Sigmoid colon (tissue), 7 donors: ENCODE measurements around the gene SLC1A2. TPM values are rescaled to one million over a fixed set of nuclear protein-coding genes. Genes with fewer than 3 reads are reported as not detected.

ENCODE experiments used
- DNase-seq: peaks from one replicate; pipeline ENCODE4 v3.0.0-alpha.2; 2019
- H3K27ac ChIP-seq, 4 donors: fragments of 200-600 bp; sonication (generic); one replicate each; pipeline ENCODE4 v1.5.1; 2016 to 2019; ENCODE audit warnings: mild to moderate bottlenecking in 1 of 4
- H3K27me3 ChIP-seq, 3 donors: fragments of 200-600 bp; sonication (generic); one replicate each; pipeline ENCODE4 v1.5.1; 2019; ENCODE audit warnings: mild to moderate bottlenecking in 1 of 3
- H3K36me3 ChIP-seq, 4 donors: fragments of 200-600 bp; sonication (generic); one replicate each; pipeline ENCODE4 v1.5.1; 2016 to 2019
- H3K4me1 ChIP-seq, 4 donors: fragments of 200-600 bp; sonication (generic); one replicate each; pipeline ENCODE4 v1.5.1; 2017 to 2019
- H3K4me3 ChIP-seq, 4 donors: fragments of 200-600 bp; sonication (generic); one replicate each; pipeline ENCODE4 v1.5.1; 2017 to 2019; ENCODE audit warnings: mild to moderate bottlenecking in 2 of 4, moderate library complexity in 1 of 4
- H3K9me3 ChIP-seq, 4 donors: fragments of 200-600 bp in 3 of 4; sonication (generic) in 3 of 4; one replicate each; pipeline versions ENCODE4 v1.5.1 to v1.6.1; 2013 to 2019
- CTCF ChIP-seq, 4 experiments: fragments of 450-650 bp in 3 of 4; fragments of 200-600 bp in 1 of 4; IDR thresholded peaks; one replicate each; pipeline ENCODE4 v1.5.1; 2016 to 2019; ENCODE audit warnings: antibody characterized with exemption in 4 of 4, mild to moderate bottlenecking in 3 of 4, moderate library complexity in 2 of 4
- EP300 ChIP-seq, 4 donors: sonication (generic); formaldehyde crosslinking; IDR thresholded peaks; one replicate each; pipeline ENCODE4 v1.6.1; 2017; ENCODE audit warnings: antibody characterized with exemption in 4 of 4
- POLR2A ChIP-seq, 2 donors: fragments of 450-650 bp; IDR thresholded peaks; one replicate each; pipeline ENCODE4 v1.6.1; 2016; ENCODE audit warnings: antibody characterized with exemption in 2 of 2, mild to moderate bottlenecking in 2 of 2, moderate library complexity in 2 of 2
- POLR2AphosphoS5 ChIP-seq, 4 donors: sonication (generic); formaldehyde crosslinking; IDR thresholded peaks; one replicate each; pipeline ENCODE4 v1.6.1; 2017; ENCODE audit warnings: antibody characterized with exemption in 4 of 4
- WGBS, 2 donors: extraction: QIAGEN DNeasy Blood & Tissue Kit; methylation state at CpG; one replicate each; pipeline ENCODE4 v1.1.7; 2013; 5-methylcytosine and 5-hydroxymethylcytosine counted together
- intact Hi-C: fragments of 100-400 bp; cut with DNase I; formaldehyde crosslinking; loops from one replicate; pipeline ENCODE4 v1.15.1; 2023
- polyA plus RNA-seq, 3 donors: library from polyadenylated mRNA; stranded (reverse); fragments of 200-250 nt; gene quantifications; one replicate each; pipeline ENCODE4 v1.2.3, GENCODE V29; 2013
- total RNA-seq, 4 donors: library from RNA; depleted of rRNA; stranded (reverse); fragments of >200 nt; gene quantifications; one replicate each; pipeline ENCODE4 v1.1.0, GENCODE V29; 2016
- donor health status: healthy with polysubstance abuse.
- donor health status: Bipolar disorder and iron deficiency.
- donor health status: healthy.

The SLC1A2 gene
- total and polyA plus RNA-seq, 7 donors = 0.14 to 2.2 (median 0.48) TPM; not detected in 1

- Histone ChIP-seq H3K27me3 (no peaks in the 10 kb centered on the region), H3K9me3 (no peaks in the 10 kb centered on the region), H3K36me3 (no peaks in the 10 kb centered on the region), H3K4me1 (peaks cover 0 to 23% (median 9%) of the 10 kb centered on the region in 4 donors), H3K27ac (no peak overlapping the region), H3K4me3 (no peak overlapping the region)
- intact Hi-C loops = loop anchor here (5.0 to 10.0 kb wide), 3 partner anchors 85 to 382 kb away; no protein-coding TSS in a partner anchor
- TF ChIP-seq POLR2A (IDR thresholded peaks at IDR 0.05) (no peak), POLR2AphosphoS5 (IDR thresholded peaks at IDR 0.05) (no peak), CTCF (IDR thresholded peaks at IDR 0.05) (no peak), EP300 (IDR thresholded peaks at IDR 0.05) (no peak)
- WGBS, 2 donors = 97 to 98% methylated on average over 4 of the region's 4 CpGs
- DNase-seq = no peak
These were observed 112.1 kb downstream of the SLC1A2 start for GRCh38 chr11:35307221-35307621.

- intact Hi-C loops = loop anchor here (5.0 to 10.0 kb wide), 3 partner anchors 86 to 381 kb away; no protein-coding TSS in a partner anchor
These were observed 113.5 kb downstream of the SLC1A2 start for GRCh38 chr11:35305670-35306382.

GRCh38 chr11:35304900-35305460 lies 114.4 kb downstream of the SLC1A2 start:
- intact Hi-C loops = loop anchor here (5.0 to 10.0 kb wide), 4 partner anchors 87 to 380 kb away; partner anchors contain the start of gene CD44
- DNase-seq = no peak
- Histone ChIP-seq H3K27me3 (no peaks in the 10 kb centered on the region), H3K36me3 (no peaks in the 10 kb centered on the region), H3K4me1 (peaks cover 0 to 23% (median 9%) of the 10 kb centered on the region in 4 donors), H3K4me3 (no peak overlapping the region), H3K27ac (peak overlapping the region in 1 of 4 donors; percentile 76), H3K9me3 (no peaks in the 10 kb centered on the region)
- 78 to 85% methylated on average over 5 of the region's 5 CpGs for WGBS, 2 donors
- TF ChIP-seq POLR2A (IDR thresholded peaks at IDR 0.05) = no peak
- TF ChIP-seq EP300 (IDR thresholded peaks at IDR 0.05) = no peak
- no peak for TF ChIP-seq POLR2AphosphoS5 (IDR thresholded peaks at IDR 0.05)
- no peak for TF ChIP-seq CTCF (IDR thresholded peaks at IDR 0.05)

More at GRCh38 chr11:35305670-35306382, 113.5 kb downstream of the SLC1A2 start:
- Histone ChIP-seq H3K27ac (no peak overlapping the region), H3K9me3 (no peaks in the 10 kb centered on the region), H3K4me3 (no peak overlapping the region), H3K27me3 (no peaks in the 10 kb centered on the region), H3K4me1 (peaks cover 0 to 23% (median 9%) of the 10 kb centered on the region in 4 donors), H3K36me3 (no peaks in the 10 kb centered on the region)
- no peak for DNase-seq
- TF ChIP-seq CTCF (IDR thresholded peaks at IDR 0.05) (peak; percentile 21 to 45 (median 43)), EP300 (IDR thresholded peaks at IDR 0.05) (no peak)
- WGBS, 2 donors = 63 to 69% methylated on average over 14 of the region's 14 CpGs

GRCh38 chr11:35304386-35304775 lies 115.0 kb downstream of the SLC1A2 start:
- no peaks in the 10 kb centered on the region for H3K36me3 ChIP-seq
- H3K4me1 ChIP-seq = peaks cover 0 to 23% (median 9%) of the 10 kb centered on the region in 4 donors
- peak overlapping the region; percentile 39 to 76 (median 48) for H3K27ac ChIP-seq
- intact Hi-C loops = loop anchor here (5.0 to 10.0 kb wide), 2 partner anchors 167 to 380 kb away; partner anchors contain the start of gene CD44
- no peaks in the 10 kb centered on the region for H3K9me3 ChIP-seq
- H3K27me3 ChIP-seq = no peaks in the 10 kb centered on the region
- TF ChIP-seq EP300 (IDR thresholded peaks at IDR 0.05) = no peak
- no peak for TF ChIP-seq POLR2AphosphoS5 (IDR thresholded peaks at IDR 0.05)
- no peak for TF ChIP-seq CTCF (IDR thresholded peaks at IDR 0.05)
- TF ChIP-seq POLR2A (IDR thresholded peaks at IDR 0.05) = no peak
- DNase-seq = no peak
- no peak overlapping the region for H3K4me3 ChIP-seq
- WGBS, 2 donors = 55 to 73% methylated on average over 2 of the region's 2 CpGs
